RWPE1 (cell line): Measurements from ENCODE around the gene DAGLA.

Experiments
- CTCF ChIA-PET: fragments of 350-600 bp; sonication (Branson Sonifier 250); formaldehyde crosslinking; extraction: SDS; loops from one replicate; lab custom pipeline; 2021; lab: Yijun Ruan, JAX
- POLR2A ChIA-PET: fragments of 400-600 bp; formaldehyde crosslinking; extraction: SDS; loops from one replicate; lab custom pipeline; 2020; ENCODE audit warnings: antibody characterized with exemption; ENCODE audit not compliant: low non-redundant PET; lab: Yijun Ruan, JAX
- DNase-seq: peaks from one replicate; pipeline ENCODE4 v3.0.0; 2012; ENCODE audit warnings: low spot score
- H3K27ac ChIP-seq: fragments of 450-650 bp; 2 replicates; pipeline ENCODE4 v1.5.1; 2017
- CTCF ChIP-seq: fragments of 450-650 bp; conservative IDR thresholded peaks from 2 replicates; pipeline ENCODE4 v1.5.1; 2017; ENCODE audit warnings: low read depth, mild to moderate bottlenecking

Gene DAGLA

GRCh38 chr11:61782299-61782698 lies 102.1 kb downstream of the DAGLA start:
- no peak for DNase-seq
- ChIA-PET POLR2A (no interaction called here), CTCF (interaction anchor here (0.6 kb wide), 1 partner anchor 19 kb away, joined by 3 read pairs; no protein-coding TSS in a partner anchor)
- no peak for TF ChIP-seq CTCF
- H3K27ac ChIP-seq, result no peak overlapping the region

GRCh38 chr11:61782841-61783240 lies 102.7 kb downstream of the DAGLA start:
- ChIA-PET POLR2A (no interaction called here), CTCF (no interaction called here)
- no peak for DNase-seq
- H3K27ac ChIP-seq, result no peak overlapping the region
- TF ChIP-seq CTCF, result no peak

- POLR2A ChIA-PET, result no interaction called here
- no peak for DNase-seq
- CTCF ChIA-PET, result interaction anchor here (1.1 kb wide), 1 partner anchor 37 kb away, joined by 3 read pairs; no protein-coding TSS in a partner anchor
- H3K27ac ChIP-seq, result peak overlapping the region; percentile 36
- no peak for TF ChIP-seq CTCF
Observed at GRCh38 chr11:61783717-61784505, 103.7 kb downstream of the DAGLA start.

- POLR2A ChIA-PET, result no interaction called here
- TF ChIP-seq CTCF, result no peak
Observed at GRCh38 chr11:61784506-61784805, 104.3 kb downstream of the DAGLA start.

GRCh38 chr11:61785837-61786402 lies 105.7 kb downstream of the DAGLA start:
- ChIA-PET POLR2A (no interaction called here), CTCF (interaction anchor here (0.7 kb wide), 2 partner anchors 11 to 12 kb away, joined by 3 read pairs; no protein-coding TSS in a partner anchor)
- no peak for DNase-seq
- peak overlapping the region; percentile 36; the same call in 1 of the 2 replicates for H3K27ac ChIP-seq
- TF ChIP-seq CTCF, result no peak

More at GRCh38 chr11:61784506-61784805, 104.3 kb downstream of the DAGLA start:
- CTCF ChIA-PET, result interaction anchor here (1.1 kb wide), 1 partner anchor 37 kb away, joined by 3 read pairs; no protein-coding TSS in a partner anchor
- no peak for DNase-seq
- H3K27ac ChIP-seq, result peak overlapping the region; percentile 36

GRCh38 chr11:61787928-61788491 lies 107.8 kb downstream of the DAGLA start:
- TF ChIP-seq CTCF, result 0 out of 2 replicates have a peak, but pooled peaks have one; percentile 12
- DNase-seq, result no peak
- CTCF ChIA-PET, result interaction anchor here (0.6 to 1.1 kb wide), 3 partner anchors 34 to 159 kb away, joined by 3 to 4 read pairs (median 3); no protein-coding TSS in a partner anchor
- 0 out of 2 replicates have a peak overlapping the region, but pooled peaks have one; percentile 36 for H3K27ac ChIP-seq
- POLR2A ChIA-PET, result no interaction called here
